KG1 (cell line): ENCODE data around the gene CDH15.

Experiments
- DNase-seq: peaks from one replicate; lab custom pipeline; 2025; lab: John Stamatoyannopoulos, UW

The CDH15 gene, protein sequence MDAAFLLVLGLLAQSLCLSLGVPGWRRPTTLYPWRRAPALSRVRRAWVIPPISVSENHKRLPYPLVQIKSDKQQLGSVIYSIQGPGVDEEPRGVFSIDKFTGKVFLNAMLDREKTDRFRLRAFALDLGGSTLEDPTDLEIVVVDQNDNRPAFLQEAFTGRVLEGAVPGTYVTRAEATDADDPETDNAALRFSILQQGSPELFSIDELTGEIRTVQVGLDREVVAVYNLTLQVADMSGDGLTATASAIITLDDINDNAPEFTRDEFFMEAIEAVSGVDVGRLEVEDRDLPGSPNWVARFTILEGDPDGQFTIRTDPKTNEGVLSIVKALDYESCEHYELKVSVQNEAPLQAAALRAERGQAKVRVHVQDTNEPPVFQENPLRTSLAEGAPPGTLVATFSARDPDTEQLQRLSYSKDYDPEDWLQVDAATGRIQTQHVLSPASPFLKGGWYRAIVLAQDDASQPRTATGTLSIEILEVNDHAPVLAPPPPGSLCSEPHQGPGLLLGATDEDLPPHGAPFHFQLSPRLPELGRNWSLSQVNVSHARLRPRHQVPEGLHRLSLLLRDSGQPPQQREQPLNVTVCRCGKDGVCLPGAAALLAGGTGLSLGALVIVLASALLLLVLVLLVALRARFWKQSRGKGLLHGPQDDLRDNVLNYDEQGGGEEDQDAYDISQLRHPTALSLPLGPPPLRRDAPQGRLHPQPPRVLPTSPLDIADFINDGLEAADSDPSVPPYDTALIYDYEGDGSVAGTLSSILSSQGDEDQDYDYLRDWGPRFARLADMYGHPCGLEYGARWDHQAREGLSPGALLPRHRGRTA

DNA sequence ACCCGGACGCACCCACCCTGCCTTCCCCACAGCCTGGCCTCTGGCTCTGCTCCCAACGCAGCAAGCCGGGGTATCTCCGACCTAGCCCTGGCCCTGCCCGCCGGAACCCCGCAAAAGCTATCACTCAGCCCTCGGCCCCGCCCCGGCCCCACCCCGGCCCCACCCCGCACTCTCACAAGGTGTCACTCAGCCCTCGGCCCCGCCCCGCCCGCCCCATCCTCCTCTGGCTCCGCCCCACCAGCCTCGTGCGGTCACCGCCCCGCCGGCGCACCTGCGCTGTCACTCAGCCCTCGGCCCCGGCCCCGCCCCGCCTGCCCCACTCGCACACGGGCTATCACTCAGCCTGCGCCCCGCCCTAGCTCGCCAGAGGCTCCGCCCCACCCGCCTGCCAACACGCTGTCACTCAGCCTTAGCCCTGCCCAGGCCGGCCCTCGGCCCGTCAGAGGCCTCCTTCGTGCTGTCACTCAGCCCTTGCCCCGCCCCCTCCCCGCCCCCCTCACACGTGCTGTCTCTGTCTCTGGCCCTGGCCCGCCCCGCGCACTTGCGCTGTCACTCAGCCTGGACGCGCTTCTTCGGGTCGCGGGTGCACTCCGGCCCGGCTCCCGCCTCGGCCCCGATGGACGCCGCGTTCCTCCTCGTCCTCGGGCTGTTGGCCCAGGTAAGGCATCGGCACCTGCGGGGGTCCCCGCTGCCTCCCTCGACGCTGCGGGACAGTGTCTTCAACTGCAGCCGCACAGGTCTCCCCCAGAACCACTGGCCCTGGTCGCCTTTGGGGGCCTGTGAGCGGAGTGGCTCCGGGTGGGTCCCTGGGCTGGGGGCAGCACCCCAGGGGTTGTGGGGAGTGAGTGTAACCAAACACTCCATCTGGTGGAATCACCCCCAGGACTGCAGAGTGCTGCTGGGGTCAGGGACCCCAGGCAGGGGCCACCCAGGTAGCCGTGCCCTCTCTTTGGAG lies at the start of gene CDH15:
CDH15 (plus strand) TSS at position 533 of the 955 bp plus-strand sequence; CDS start at position 617, 84 bp downstream.
- peak; percentile 44 for DNase-seq

DNA sequence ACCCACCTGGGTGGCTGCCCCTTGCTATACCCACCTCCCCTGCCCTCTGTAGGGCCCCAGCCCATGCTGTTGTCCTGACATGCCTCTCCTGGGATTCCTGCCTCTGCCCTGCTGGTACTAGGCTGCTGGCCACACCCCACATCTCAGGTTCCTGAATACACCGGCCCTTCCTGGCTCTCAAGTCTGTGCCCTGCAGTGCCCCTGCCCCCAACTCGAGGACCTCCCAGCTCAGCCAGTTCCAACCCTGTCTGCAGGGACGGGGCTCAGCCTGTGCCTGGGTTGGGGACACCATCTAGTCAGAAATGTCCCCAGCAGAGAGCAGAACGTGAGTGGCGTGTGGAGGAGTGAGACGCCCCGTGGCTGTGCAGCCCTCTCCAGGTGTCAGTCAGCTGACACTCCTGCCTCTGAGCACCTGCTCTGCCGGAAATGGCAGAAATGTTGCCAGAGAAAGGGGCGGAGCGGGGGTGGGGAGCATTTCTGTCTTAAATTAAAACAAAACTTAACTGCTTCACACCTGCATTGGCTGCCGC lies 49.2 kb upstream of the CDH15 start:
- no peak for DNase-seq

DNA sequence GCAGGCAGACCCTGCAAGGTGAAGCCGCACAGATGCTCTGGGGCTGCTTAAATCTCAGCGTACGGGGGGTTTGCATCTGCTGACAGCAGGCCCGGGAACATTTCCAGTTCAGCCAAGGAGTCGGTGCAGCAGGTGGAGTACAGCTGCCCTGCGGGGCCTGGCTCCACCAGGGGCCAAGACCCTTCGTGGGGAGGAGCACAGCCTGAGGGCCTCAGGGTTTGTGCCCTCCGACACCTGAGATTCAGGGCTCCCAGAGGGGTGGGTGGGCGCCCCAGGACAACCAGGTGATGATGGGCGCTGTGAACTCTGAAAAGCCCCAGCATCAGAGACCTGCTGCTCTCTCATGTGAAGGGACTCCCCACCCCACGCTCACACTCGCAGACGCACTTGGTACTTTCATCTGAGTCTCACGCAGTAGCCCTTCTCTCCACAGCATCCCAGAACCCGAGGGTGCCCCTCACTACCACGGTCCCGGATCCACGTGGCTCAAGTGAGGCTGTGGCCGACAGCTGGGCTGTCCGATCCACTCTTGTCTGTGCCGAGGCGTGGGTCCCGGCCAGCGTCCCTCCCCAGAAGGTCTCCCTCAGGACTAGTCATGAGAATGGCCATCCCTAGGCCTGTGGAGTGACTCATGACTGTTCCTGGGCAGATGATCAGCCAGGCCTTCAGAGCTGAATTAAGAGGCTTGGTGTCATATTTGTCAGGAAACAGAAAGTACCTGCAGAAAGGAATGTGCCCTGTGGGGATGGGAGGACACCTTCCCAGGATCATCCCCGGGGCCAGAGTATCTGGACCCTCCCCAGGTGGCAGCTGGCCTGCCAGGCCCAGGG lies 48.3 kb upstream of the CDH15 start:
- DNase-seq: no peak

DNA sequence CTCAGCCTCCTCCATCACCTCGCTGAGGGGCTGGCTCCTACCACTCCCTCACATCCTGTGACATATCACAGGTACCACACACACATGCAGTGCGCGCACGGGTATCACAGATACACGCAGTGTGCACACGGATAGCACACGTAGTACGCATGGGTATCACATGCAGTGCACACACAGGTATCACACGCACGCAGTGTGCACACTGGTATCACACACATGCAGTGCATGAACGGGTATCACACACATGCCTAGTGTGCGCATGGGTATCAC lies 47.8 kb upstream of the CDH15 start:
- no peak for DNase-seq

DNA sequence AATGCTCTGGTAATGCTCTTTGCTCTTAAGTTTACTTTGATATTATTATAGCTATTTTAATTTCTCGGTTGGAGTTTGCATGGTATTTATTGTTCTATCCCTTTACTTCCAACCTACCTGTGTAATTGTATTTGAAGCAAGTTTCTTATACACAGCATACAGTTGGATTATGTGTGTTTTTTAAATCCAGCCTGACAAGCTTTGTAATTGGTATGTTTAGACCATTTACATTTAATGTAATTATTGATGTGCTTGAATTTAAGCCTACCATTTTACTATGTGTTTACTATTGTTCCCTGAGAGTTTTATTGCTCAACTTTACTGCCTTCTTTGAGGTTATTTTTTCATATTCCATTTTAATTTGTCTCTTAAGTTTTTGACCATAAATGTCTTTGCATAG lies 42.2 kb upstream of the CDH15 start:
- no peak for DNase-seq

DNA sequence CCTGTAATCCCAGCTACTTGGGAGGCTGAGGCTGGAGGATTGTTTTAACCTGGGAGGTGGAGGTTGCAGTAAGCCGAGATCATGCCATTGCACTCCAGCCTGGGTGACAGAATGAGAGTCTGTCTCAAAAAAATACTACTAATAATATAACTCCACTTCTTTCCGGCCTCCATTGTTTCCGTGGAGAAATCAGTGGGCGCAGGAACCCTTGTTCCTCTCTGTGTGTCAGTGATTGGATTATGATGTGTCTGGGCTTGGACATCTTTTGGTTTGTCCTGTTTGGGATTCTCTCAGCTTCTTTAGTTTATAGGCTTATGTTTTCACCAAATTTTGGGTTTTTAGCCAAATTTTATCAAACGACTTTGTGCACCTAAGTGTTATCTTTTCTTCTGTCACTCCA lies 41.1 kb upstream of the CDH15 start:
- DNase-seq: no peak

DNA sequence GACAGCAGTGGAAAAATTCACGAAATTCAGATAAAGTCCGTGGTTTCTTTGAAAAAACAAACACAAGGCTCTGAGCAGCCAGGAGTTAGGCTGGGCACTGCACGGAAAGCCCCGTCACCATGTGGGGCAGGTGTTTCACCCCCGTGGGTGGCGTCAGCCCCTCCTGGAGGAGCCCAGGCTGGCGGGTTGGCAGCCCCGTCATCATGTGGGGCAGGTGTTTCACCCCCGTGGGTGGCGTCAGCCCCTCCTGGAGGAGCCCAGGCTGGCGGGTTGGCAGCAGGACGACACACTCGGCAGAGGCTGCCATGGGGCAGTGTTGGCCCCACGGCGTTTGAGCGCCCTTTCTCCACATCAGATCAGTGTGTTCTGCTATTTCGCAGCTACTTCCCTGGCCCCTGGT lies 39.8 kb upstream of the CDH15 start:
- no peak for DNase-seq

DNA sequence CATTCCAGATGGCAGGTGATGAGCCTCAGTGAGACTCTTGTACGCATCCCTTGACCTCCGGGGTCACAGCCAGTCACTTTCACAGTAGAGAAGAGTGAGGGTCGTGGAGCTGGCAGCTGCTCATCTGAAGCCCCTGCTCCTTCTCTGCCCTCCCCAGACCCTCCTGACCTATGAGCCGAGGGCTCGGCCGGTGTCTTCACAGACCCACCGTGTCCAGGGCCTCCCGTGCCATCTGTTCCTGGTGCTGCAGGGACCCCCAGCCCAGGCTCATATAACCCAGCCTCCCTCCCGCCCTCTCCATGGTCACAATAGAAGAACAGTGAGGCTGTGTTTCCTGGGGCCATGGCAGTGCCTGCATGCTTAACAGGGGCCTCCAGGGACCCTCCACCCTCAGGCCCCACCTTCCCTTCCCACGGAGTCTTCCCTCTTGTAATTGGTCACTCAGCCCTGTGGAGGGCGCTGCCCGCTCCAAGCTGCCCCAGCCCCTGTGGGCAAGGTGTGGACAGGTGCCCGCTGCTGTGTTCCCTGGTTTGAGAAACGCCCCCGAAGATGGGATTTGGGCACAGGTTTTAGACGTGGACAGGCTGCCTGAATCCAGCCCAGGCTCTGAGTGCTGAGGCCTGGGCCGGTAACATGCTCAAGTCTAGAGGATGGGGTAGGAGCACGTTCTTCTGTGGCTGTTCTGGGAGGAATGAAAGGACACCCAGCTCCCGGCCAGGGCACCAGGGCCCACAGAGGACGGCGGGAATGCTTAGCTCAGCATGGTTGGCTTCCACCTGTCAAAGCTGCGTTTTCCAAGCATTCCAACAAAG lies 39.1 kb upstream of the CDH15 start:
- DNase-seq: no peak

DNA sequence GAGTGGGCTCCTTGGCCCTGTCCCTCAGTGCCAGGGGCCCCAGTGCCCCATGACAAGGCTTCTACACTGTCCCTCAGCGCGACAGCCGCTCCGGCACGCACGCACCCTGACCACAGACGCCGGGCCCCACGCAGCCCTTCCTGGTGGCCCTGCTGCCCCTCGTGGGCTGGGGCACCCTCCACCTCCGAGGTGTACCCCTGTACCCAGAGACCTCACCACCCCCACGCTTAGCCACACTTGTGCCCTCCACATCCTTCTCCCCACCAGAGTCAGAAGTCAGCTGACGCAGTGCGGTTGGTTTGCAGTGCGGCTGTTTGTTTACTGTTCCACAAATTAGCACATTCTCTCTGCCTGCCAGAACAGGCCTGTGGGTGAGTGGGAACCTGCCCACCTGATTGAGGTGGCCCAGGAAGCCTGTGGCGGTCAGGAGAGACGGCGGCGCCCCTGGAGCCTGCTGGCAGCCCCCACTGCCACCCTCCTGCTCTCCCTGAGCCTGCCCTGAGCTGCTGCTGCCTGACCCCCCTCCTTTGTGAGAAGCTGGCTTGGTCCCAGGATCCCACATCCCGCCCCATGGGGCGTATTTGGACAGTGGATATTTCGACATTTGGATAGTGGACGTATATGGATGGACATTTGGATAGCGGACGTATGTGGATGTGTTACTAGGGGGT lies 38.0 kb upstream of the CDH15 start:
- no peak for DNase-seq

DNA sequence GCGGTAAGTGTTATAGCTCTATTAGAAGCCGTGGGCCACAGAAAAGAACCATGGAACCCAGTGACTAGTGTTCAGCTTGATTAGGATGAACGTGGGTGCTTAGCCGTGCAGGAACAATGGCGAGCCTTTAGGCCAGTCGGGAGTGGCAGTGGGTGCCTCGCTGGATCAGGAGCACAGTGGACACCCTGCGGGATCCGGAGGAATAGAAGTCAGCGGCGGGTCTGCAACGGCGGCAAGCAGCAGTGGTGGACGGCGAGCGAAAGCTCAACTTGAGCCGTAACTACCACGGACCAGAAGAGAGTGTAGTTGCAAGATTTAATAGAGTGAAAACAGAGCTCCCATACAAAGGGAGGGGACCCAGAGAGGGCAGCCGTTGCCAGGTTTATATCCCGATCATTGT lies 37.3 kb upstream of the CDH15 start:
- DNase-seq: no peak

DNA sequence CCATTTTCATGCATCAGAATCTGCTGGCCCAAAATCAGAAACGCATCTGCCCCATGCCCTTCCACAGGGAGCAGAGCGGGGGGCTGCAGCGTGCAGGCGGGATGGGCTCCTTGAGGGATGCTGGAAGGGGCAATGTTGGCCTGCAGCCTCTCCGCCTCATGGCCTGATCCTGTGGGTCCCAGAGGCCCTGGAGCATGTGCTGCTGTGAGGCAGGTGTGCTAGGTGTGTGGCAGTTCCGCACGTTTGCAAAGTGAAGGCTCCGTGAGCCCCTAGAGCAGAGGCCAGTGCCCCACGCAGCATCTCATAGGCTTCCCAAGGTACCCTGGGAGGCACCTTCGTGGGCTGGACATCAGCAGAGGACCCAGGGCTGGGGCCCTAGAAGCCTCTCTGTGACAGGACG lies 36.4 kb upstream of the CDH15 start:
- no peak for DNase-seq

DNA sequence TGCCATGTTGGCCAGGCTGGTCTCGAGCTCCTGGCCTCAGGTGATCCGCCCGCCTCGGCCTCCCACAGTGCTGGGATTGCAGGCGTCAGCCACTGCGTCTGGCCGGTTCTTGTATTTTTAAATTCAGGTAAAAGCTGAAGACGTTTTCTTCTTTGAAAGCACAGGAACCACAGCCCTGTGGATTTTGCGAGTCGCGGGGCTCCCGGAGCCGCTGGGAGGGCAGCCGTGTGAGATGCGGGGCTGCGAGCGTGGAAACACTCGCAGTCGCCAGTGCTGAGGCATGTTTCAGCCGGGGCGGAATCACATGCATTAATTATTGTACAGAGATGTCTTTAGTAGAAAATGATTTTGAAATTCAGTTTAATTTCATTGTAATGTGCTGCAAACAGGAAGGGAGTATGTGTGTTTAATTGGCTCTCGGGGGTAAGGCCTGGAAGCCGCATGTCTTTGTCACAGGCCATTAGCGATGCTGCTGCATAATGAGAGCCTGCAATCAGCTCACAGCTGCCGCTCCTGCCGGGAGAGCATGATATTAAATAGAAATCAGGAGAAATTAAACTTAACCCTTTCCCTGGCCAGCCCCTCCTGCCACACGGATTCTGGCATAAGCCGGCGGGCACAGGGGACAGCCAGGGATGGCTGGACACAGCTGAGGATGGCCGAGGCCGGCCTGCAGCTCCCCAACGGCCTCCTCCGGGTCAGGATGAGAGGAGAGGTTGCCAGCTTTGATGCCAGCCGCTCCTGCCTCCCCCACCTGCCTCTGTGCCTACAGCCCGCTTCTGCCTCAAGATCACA lies 35.4 kb upstream of the CDH15 start:
- no peak for DNase-seq

DNA sequence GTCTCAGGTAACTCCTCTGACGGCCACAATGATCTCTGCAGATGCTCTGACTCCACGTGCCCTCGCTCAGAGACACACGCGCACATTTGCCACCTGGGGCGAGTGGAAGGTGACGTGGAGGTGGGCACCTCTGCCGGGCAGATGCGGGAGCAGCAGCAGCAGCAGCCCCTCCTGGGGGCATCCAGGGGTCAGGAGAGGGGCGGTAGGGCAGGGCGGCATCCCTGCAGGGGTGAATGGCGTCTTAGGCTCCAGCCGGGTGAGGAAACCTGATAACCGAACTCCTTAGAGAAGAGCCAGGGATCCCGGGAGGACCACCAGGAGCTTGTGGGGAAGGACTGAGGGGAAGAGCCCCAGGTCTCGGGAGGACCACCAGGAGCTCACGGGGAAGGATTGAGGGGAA lies 34.6 kb upstream of the CDH15 start:
- no peak for DNase-seq

DNA sequence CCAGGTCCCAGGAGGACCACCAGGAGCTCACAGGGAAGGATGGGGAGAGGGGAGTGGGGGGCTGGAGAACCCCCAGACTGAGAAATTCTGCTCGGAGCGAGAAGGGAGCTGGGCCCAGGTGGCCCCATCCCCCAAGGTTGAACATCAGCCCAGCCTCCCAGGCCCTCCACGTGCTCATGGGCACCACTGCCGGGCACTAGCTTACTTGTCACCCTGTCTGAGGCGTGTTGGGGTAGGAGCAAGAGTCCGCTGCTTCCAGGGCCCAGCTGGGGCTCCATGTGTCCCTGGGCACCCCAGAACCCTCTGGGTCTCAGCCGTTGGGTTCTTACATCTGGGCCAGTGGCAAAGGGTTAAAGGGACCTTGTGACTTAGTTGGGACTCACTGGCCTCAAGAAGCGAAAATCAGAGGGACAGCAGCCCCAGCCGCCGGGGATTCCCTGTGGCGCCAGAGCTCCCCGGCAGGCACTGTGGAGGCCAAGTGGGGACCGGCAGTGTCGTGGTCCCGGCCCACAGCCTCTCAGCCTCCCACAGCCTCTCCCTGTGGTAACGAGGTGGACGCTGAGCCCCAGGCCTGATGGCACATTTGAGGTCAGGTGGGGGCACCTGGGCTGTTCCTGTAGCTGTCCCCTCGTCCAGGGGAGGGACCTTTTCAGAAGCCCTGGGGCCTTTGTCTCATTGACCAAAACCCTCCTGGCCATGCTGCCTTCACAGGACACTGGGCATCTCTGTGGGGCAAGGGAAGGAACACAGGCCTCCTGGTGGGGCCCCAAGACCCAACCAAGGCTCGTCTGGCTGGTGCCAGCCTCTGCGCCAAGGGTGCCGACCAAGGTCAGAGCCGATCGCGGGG lies 33.7 kb upstream of the CDH15 start:
- no peak for DNase-seq

DNA sequence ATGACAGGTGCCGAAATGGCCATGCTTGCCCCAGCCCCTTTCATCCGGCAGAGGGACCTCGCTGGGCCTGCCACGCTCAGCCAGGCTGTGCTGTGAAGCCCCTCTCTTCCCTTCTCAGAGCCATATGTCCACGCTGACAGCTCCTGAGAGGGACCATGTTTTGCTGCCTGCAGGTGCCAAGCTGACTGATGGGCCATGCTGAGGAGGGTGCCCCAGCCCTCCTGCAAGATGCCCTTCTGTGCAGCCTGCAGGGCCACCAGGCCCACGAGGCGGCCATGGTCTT lies 33.1 kb upstream of the CDH15 start:
- DNase-seq: no peak

DNA sequence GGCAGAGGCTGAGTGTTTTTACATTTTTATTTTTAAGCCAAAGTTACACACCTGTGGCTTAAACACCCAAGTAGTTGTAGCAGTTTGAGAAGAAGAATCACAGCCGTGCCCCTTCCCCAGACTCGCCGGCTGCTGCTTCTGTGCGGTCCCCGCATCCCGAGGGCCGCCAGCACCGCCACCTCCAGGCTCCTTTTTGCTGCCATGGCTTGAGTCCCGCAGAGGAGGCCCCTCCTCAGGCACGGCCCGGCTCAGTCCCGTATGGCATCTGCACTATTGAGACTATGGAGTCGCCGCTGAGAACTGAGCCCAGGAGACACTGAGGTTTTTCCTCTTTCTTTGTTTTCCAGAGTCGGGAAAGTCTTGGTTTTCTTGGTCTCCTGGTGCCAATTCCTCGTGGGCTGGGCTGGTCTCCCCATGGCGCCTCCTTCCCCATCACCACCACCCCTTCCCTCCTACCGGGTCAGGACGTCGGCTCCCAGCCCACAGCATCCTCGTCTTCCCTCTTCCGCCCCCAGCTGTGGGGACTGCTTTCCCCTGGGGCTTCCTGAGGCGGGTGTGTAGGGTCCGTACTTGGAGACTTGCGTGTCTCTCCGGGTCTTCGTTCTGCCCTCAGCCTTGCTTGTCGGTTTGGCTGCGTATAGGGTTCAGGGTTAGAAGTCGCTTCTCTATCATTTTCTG lies 32.6 kb upstream of the CDH15 start:
- DNase-seq: no peak

DNA sequence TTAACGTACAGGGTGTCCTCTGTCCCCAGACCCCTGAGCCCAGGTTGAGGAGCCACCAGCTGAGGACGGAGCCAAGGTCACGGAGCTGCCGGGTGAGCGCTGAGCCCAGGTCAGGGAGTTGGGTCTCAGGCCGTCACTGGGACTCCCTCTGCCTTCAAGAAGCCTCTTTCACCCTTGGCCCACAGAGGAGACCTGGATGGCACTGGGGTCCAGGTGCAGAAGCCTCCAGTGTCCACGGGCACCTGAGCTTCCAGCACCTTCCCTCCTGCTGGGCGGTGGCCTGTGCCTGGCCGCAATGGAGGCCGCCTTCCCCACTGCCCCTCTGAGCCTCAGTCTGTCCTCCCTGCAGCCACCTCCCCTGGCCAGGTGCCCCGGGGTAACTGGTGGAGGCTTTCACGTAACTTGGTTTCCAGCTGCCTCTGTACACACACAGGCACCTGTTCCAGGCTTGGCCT lies 31.6 kb upstream of the CDH15 start:
- no peak for DNase-seq

DNA sequence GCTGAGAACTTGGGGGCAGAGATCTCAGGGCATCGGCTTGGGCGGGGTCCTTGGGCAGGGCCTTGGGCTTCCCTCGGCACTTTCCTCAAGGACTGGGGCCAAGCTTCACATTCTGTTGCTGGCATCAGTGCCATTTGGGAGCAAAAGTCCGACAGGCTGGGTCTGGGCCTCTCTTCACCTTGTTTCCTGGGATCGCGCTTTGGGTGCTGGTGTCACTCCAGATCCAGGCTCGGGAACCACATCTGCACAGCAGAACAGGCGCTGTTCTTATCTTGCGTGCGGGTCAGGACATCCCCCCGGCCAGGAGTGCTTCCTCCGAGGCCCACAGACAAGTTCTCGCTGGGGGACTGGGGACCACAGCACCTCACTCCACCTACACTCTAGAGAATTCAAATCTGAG lies 31.1 kb upstream of the CDH15 start:
- DNase-seq: no peak
